Middle frontal gyrus (tissue), 1 donor: ENCODE results near the gene TMEM41B.
"Not testable (repeated sequence)": the region's sequence is repeated elsewhere in the genome, so short reads cannot be mapped to it uniquely, and the experiment has no call there.

Source experiments
- DNase-seq: peaks from one replicate; pipeline ENCODE4 v3.0.0-alpha.2; 2015; ENCODE audit warnings: low spot score; ENCODE audit errors: extremely low spot score

The TMEM41B gene, protein sequence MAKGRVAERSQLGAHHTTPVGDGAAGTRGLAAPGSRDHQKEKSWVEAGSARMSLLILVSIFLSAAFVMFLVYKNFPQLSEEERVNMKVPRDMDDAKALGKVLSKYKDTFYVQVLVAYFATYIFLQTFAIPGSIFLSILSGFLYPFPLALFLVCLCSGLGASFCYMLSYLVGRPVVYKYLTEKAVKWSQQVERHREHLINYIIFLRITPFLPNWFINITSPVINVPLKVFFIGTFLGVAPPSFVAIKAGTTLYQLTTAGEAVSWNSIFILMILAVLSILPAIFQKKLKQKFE

DNA sequence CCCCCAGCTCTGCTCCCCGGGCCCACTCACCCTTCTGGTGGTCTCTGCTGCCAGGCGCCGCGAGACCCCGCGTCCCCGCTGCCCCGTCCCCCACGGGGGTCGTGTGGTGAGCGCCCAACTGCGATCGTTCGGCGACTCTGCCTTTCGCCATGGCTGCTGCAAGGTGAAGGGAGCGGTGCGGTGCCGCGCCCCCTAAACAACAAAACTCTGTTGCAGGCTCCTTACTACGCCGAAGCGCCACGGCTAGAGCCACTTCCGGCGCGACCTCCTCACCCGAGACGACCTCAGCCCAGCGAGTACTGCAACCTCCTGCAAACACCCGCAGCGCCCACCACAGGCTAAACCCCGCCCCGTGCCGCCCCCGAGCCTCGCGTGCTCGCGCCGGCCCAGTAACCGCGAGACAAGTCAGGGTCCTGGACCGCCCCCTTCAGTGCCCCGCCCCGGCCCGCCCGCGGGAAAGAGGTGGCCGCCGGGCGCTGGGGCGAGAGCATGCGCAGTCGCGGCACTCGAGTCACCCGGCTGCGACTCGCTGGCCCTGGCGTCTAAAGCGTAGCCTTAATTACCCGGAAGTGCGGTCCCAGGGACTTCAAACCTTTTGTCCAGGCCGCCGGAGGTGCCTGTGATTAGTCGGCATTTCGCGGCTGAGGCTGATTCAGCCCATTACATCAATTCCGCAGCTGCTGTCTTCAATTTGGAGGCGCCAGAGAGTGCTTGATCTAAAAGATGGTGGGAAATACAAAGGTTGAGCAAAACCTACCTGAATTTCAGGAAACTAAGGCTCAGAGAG lies at the start of gene TMEM41B:
TSS of gene TMEM41B (minus strand) at position 303 of the 787 bp plus-strand sequence. CDS start at position 151, 152 bp downstream.
- peak; percentile 97 for DNase-seq

DNA sequence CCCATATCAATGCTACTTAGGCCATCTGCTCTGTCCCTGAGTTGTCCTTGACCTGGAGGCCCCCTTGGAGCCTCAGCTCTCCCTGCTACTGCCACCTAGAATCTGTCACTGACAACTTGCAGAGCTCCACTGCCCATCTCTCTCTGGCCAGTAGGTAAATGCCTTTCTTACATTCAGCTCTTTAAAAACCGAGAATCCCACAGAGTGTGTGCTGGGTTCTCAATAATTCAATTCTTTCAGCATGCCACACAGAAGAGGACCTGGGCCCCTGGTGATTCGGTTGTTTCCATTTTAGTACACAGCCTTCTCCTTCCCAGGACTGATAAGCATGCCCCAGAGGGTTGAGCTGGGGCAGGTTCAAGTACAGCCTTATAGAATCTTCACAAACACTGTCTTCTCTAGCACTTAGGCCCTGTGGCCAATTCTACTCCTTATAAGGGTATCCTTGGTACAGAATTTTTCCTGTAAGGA lies 48.0 kb upstream of the TMEM41B start:
- no peak for DNase-seq

DNA sequence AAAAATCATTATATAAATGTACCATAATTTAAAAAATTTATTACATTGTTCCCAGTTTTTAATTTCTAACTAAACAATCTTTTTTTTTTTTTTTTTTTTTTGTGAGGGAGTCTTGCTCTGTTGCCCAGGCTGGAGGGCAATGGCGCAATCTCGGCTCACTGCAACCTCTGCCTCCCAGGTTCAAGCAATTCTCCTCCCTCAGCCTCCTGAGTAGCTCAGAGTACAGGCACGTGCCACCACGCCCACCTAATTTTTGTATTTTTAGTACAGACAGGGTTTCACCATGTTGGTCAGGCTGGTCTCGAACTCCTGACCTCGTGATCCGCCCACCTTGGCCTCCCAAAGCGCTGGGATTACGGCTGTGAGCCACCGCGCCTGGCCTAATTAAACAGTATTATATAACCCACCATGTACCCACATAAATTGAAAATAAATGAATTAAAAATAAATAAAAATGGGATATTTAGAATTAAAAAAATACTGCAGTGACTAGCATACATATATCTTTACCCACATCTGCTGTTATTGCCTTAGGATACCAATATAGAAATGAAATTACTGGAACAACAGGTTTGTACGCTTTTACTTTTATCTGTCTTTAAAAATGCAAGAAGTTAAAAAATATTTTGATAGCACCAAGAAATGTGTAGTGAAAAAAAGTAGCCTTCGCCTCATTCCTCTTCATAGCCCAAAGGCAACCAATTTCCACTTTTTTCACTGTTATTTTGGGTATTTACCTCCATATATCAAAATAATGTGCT lies 46.6 kb upstream of the TMEM41B start:
- not testable (repeated sequence) for DNase-seq

DNA sequence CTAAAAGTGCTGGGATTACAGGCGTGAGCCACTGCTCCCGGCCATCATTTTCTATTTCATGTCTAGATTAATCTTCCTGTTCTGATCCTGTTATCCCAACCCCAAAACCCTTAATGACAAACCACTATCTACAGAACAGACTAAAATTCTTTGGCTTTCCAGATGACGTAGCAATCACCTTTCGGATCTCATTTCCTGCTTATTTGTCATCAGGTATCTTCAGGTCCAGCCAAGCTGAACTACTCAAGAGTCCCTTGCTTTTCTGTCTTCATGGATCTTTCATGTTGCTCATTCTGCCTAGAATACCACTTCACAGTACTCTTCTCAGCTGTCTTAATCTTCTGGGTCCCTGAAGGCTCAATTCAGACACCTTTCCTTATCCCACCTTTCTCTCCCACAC lies 42.6 kb upstream of the TMEM41B start:
- no peak for DNase-seq

DNA sequence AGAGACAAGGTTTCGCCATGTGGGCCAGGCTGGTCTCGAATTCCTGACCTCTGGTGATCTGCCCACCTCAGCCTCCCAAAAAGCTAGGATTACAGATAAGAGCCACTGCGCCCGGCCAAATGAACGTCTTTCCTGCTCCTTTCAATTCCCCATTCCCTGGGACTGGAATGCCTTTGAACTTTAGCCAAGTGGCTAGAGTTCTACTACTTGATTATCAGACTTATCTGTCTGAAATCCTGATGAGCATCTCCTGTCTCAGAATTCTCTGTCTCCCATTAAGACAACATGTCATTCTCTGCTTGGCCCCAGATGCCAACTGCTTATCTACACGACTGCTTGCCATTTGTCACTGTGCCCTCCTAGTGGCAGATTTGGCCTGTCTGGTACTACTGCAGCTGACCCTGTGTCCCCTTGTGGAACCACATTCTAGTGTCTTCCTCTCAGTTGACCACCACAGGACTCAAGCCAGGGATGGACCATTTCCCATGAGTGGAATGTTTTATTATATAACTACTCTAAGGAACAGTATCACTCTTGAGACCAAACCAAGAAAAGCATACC lies 37.0 kb upstream of the TMEM41B start:
- no peak for DNase-seq

DNA sequence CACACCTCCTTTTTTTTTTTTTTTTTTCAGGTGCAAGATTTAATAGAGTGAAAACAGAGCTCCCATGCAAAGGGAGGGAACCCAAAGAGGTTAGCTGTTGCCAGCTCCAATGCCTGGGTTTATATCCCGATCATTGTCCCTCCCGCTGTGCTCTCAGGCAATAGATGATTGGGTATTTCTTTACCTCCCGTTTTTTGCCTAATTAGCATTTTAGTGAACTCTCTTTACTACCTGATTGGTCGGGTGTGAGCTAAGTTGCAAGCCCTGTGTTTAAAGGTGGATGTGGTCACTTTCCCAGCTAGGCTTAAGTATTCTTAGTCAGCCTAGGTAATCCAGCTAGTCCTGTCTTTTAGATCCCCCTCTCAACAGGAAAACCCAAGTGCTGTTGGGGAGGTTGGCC lies 33.4 kb upstream of the TMEM41B start:
- DNase-seq: not testable (repeated sequence)

DNA sequence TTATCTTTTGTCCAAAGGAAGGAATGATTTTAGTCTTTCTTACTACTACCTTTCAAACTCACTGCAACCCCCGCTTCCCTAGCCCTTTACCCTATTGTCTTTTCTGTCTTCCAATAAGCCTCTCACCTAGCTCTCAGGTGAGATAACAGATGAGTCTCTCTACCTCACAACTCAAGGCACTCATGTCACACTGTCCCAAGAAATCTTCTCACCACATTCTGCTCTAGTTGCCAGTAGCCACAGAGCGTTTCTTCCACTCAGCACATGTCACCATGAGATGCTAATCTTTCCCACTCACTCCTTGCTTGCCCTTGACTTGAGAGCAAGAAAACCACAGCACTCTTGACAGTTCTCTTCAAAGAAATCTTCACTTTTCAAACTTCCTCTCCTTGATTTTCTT lies 32.7 kb upstream of the TMEM41B start:
- DNase-seq: no peak

DNA sequence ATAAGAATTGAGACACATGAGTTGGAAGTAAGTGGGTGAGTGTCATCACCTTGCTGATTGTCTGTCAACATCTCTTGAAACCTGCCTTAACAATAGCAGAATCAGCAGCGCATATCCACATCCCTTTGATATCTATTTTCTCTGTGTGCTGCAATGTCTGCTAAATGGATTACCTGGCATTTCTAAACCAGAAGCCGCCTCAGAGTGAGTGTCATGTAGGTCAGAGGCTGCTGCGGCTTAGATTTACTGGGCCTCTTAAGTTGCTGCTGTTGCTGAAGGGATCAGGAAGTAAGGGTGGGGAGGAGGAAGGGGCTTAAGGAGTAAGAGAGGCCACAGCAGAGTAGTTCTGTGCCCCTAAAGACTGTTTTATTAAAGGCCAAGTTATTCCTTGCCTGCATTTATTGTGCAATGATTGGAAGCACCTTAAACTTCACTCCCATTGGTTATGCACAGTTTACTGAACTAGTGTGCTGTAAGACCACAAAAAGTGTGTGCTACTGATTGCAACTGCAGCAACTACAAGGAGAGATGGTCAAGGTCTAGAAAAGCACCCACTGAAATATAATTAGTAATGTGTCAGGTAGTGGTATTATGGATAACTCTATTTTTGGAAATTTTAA lies 29.8 kb upstream of the TMEM41B start:
- no peak for DNase-seq

DNA sequence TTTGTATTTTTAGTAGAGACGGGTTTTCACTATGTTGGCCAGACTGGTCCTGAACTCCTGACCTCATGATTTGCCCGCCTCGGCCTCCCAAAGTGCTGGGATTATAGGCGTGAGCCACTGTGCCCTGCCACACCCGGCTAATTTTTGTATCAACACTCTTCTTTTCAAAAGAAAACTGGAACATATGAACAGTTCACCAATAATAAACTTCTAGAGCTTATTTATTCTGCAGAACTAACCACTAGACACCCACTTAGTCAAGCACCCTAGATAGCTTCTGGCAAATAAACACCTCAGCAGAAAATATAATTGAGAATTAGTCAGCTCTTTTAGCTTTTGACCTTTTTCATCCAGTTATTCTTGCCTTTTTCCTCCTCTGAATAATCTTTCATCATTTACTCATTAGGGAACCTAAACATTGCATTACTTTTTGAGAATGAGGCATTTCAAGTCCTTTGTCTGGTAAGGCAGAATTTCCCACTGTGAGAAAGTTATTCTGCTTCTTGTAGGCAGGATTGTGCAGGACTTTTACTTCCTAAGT lies 27.3 kb upstream of the TMEM41B start:
- no peak for DNase-seq

DNA sequence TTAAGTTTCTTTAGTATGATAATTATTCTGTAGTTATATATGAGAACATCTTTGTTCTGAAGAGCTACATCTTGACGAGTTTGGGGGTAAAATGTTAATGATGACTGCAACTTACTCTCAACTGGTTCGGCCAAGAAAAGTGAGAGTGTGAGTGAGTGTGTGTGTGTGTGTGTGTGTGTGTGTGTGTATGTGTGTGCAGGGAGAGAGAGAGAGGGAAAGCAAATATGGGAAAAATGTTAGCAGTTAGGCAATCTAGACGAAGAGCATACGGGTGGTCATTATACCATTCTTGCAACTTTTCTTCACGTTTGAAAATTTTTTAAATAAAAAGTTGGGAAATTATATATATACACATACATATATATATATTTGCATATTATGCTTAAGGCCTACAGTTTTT lies 18.3 kb upstream of the TMEM41B start:
- no peak for DNase-seq

DNA sequence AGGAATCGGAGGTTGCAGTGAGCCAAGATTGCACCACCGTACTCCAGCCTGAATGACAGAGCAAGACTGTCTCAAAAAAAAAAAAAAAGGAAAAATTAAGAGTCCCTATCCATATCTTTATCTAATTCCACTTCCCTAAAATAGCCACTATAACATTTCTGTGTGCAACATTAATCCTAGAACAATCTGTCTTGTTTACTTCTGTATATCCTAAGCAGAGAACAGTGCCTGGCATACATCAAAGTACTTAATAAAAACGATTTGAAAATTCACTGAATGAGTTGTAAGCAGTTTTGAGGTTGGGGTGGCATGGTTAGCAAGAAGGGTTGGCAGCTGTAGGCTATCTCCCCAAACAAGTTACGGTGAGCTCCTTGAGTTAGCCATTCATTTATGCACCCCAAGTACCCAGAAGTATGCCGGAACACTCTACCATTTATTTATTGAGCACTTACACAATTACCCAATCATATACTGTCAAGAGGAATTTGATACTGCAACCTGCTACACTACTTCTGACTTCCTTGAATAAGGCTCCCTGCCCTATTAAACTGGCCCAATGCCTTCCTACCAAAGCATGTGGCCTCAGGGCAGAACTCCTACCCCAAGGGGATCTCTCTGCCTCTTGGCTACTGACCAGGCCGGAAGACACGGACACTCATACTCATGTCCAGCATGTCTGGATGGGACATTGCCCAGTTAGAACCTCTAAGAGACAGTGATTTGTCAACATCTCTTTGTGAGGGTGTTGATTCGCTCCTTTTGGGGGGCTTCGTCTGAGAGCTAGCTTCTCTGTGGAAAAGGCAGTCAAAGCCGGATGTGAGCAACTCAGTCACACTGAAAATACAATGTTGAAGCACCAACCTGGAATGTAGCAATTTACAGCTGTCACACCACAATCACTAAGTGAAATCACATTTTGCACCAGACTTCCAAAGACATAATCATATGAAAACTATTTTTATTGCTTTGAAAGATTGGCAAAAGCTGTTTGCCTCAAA lies 16.3 kb upstream of the TMEM41B start:
- no peak for DNase-seq

DNA sequence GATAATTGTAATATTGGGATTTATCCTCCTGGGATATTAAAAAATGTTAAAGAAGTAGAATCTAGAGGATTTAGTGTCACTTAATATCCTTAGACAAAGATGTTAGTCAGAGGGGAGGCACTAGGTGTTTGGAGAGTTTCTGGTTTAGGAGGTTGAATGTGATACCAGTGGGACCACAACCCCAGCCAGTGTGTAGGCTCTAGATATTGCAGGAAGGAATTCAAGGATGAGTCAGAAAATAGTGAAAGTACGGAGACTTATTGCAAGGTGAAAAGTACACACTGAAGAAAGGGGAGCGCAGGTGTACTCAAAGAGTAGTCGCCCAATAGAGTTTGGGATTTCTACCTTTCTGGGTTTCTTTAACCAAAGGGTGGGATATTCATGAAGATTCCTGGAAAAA lies 5.7 kb upstream of the TMEM41B start:
- no peak for DNase-seq

DNA sequence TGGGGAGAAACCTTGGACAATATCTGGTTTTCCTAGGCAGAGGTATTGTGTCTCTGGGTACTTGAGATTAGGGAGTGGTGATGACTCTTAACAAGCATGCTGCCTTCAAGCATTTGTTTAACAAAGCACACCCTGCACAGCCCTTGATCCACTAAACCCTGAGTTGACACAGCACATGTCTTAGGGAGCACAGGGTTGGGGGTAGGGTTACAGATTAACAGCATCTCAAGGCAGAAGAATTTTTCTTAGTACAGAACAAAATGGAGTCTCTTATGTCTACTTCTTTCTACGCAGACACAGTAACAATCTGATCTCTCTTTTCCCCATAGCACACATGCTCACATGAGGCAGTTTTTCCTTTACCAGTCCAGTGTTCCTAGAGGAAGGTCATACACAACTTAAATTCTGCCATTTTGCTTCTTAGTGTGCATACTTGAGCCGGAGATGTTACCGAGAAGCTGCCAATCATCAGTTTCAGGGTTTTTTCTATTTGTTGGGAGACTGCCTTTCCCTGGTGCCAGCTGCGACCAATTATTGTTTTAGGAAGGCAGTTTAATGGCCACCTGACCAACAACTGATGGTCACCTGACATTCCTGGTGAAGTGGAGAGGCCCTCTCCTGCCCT lies 5.1 kb upstream of the TMEM41B start:
- DNase-seq: not testable (repeated sequence)

DNA sequence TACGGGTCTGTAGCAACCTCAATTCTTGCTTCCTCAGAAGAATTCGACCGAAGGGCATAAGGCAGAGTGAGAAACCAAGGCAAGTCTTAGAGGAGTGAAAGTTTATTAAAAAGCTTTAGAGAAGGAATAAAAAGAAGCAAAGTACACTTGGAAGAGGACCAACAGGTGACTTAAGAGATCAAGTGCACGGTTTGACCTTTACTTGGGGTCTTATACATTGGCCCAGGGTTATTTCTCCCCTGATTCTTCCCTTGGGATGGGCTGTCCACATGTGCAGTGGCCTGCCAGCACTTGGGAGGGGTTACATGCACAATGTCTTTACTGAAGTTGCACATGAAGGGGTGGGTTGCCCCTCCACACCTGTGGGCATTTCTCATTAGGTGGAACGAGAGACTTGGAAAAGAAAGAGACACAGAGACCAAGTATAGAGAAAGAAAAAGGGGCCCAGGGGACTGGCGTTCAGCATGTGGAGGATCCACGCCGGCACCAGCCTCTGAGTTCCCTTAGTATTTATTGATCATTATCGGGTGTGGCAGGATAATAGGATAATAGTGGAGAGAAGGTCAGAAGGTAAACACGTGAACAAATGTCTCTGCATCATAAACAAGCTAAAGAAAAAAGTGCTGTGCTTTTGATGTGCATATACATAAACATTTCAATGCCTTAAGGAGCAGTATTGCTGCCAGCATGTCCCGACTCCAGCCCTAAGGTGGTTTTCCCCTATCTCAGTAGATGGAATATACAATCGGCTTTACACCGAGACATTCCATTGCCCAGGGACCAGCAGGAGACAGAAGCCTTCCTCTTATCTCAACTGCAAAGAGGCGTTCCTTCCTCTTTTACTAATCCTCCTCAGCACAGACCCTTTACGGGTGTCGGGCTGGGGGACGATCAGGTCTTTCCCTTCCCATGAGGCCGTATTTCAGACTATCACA lies 4.3 kb upstream of the TMEM41B start:
- not testable (repeated sequence) for DNase-seq

DNA sequence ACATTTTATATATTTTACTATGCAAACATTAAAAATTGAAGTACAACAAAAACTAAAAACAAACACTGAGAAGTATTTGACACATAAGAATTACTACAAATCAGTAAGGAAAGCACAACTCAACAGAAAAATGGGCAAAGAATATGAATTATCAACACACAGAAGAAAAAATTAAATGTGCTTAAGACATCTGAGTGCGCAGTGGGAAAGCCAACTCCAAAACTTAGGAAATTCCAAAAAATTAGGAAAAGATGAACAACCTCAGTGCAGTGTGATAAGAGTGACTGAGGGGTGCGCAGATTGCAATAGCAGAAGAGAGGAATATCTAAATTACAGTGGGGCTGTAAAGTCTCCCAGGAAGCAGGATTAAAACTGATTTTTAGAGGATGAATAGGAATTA lies 1.9 kb upstream of the TMEM41B start:
- no peak for DNase-seq

DNA sequence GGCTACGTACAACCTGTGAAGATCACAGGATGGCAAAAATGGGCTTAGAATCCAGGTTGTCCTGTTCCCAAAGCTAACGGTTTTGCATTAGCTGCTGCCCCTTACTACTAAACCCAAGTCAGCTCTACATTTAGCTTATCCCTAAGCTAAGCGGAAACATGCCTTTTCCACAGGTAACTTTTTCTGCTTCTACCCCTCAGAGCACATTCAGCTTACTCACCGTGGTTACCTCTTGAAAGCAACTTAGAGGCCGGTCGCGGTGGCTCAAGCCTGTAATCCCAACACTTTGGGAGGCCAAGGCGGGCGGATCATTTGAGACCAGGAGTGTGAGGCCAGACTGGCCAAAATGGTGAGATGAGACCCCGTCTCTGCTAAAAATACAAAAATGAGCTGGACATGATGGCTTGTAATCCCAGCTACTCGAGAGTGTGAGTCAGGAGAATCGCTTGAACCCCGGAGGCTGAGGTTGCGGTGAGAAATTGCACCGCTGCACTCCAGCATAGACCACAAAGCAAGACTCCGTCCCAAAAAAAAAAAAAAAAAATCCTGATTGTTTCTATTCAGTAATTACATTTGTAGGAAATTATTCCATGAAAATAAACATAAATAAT lies 790 bp upstream of the TMEM41B start:
- no peak for DNase-seq

DNA sequence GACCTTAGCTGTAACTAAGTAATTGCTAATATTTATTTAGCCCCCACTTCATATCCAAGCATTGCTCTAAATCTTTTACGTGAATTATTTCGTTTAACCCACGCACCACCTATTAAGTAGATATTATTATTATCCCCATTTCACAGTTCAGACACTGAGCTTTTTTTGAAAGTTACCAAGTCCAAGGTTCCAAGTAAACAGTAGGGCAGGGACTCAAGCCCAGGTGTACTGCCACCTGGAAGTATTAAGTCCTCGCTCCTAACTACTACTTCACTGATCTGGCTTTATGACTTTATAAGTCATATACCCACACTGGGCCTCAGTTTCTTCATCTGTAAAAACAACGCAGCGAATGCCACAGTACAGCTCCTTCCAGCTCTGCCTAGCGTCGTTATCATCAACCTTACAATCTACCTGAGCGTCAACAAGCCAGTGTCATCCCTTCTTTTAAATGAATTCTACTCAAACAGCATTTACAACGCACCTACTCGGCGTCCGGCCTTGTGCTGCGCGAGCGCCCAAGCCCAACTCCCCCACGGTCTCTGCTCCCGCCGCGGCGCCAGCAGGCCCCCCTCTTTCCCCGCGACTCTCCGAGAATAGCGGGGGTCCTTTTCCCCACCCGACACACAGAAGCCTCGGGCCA lies 624 bp downstream of the TMEM41B start:
- DNase-seq: no peak
